DOHH2 (cell line): ENCODE measurements around the gene ALAS2.

Experiments used
- EZH2phosphoT487 ChIP-seq: fragments of 200-600 bp; sonication (generic); IDR thresholded peaks from 2 replicates; pipeline ENCODE4 v1.6.1; 2017; ENCODE audit warnings: borderline replicate concordance, mild to moderate bottlenecking, antibody characterized with exemption, low read length, moderate library complexity, mixed read lengths
- TF ChIP-seq, protein P1 (sequence below): fragments of 200-600 bp; sonication (generic); IDR thresholded peaks from one replicate; pipeline ENCODE4 v1.5.1; 2014; ENCODE audit warnings: antibody characterized with exemption, mild to moderate bottlenecking, low read depth, low read length; ENCODE audit not compliant: poor library complexity, severe bottlenecking

DNA sequence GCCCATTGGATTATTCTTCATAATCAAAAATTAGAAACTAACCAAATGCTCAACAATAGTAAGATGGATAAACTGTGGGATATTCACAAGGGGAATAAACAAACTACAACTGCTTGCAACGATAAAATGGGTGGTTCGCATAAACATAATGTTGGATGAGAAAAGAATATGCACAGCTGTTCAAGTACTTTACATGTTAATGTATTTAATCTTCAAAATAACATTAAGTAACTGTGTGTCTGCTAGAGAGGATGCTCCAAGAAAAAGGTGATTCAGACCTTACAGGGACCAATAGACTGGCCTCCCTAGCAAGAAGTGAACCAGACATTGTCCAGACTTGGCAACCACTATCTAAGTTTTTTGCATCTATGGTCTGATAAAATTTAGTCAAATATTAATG, 39.1 kb downstream of the ALAS2 start:
- TF ChIP-seq, protein P1, sequence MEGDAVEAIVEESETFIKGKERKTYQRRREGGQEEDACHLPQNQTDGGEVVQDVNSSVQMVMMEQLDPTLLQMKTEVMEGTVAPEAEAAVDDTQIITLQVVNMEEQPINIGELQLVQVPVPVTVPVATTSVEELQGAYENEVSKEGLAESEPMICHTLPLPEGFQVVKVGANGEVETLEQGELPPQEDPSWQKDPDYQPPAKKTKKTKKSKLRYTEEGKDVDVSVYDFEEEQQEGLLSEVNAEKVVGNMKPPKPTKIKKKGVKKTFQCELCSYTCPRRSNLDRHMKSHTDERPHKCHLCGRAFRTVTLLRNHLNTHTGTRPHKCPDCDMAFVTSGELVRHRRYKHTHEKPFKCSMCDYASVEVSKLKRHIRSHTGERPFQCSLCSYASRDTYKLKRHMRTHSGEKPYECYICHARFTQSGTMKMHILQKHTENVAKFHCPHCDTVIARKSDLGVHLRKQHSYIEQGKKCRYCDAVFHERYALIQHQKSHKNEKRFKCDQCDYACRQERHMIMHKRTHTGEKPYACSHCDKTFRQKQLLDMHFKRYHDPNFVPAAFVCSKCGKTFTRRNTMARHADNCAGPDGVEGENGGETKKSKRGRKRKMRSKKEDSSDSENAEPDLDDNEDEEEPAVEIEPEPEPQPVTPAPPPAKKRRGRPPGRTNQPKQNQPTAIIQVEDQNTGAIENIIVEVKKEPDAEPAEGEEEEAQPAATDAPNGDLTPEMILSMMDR, result no peak
- no peak for TF ChIP-seq EZH2phosphoT487
